Neural cell (in vitro differentiated cells): ENCODE results near the gene DNMBP. TPM values are rescaled to one million over a fixed set of nuclear protein-coding genes. Genes with fewer than 3 reads are reported as not detected.

Source experiments
- H2AFZ ChIP-seq: fragments of 200-600, 300-800 bp; sonication (generic), shearing (Covaris generic); 2 replicates; pipeline ENCODE4 v1.6.0; 2014; ENCODE audit warnings: low read depth, mild to moderate bottlenecking, antibody characterized with exemption, low read length, moderate library complexity
- H3F3A ChIP-seq: fragments of 200-600 bp; shearing (Covaris generic); 2 replicates; pipeline ENCODE4 v1.6.1; 2016; ENCODE audit warnings: mild to moderate bottlenecking, moderate library complexity, mixed read lengths, antibody characterized with exemption, low read length; ENCODE audit not compliant: insufficient read depth, poor library complexity, severe bottlenecking
- H3K27ac ChIP-seq: fragments of 200-600, 300-800 bp; sonication (generic), shearing (Covaris generic); 2 replicates; pipeline ENCODE4 v1.5.1; 2014; ENCODE audit warnings: mild to moderate bottlenecking, low read length, moderate library complexity
- H3K27me3 ChIP-seq: fragments of 300-800, 200-600 bp; sonication (generic), shearing (Covaris generic); 2 replicates; pipeline ENCODE4 v1.6.0; 2014; ENCODE audit warnings: mild to moderate bottlenecking, low read depth, low read length, moderate library complexity; ENCODE audit not compliant: insufficient read depth
- H3K36me3 ChIP-seq: fragments of 300-800, 200-600 bp; sonication (generic), shearing (Covaris generic); 2 replicates; pipeline ENCODE4 v1.5.1; 2014; ENCODE audit warnings: mild to moderate bottlenecking, antibody characterized with exemption, low read length, moderate library complexity; ENCODE audit not compliant: insufficient read depth
- H3K4me2 ChIP-seq: fragments of 300-800, 200-600 bp; sonication (generic), shearing (Covaris generic); 2 replicates; pipeline ENCODE4 v1.6.0; 2014; ENCODE audit warnings: mild to moderate bottlenecking, low read length
- H3K4me3 ChIP-seq: fragments of 300-800, 200-600 bp; sonication (generic), shearing (Covaris generic); 2 replicates; pipeline ENCODE4 v1.5.1; 2014; ENCODE audit warnings: mild to moderate bottlenecking, low read length, moderate library complexity
- H3K79me2 ChIP-seq: fragments of 200-600 bp; shearing (Covaris generic); replicated peaks from 2 replicates; pipeline ENCODE4 v1.6.0; 2014; ENCODE audit warnings: mild to moderate bottlenecking, low read length, moderate library complexity; ENCODE audit not compliant: insufficient read depth
- H3K9ac ChIP-seq: fragments of 300-800, 200-600 bp; sonication (generic), shearing (Covaris generic); 2 replicates; pipeline ENCODE4 v1.6.1; 2016; ENCODE audit warnings: mild to moderate bottlenecking, low read length, mixed read lengths
- H3K9me2 ChIP-seq: fragments of 200-600 bp; shearing (Covaris generic); 2 replicates; pipeline ENCODE4 v1.6.1; 2016; ENCODE audit warnings: mild to moderate bottlenecking, low read length, mixed read lengths; ENCODE audit not compliant: insufficient read depth
- H3K9me3 ChIP-seq: fragments of 200-600, 300-800 bp; sonication (generic), shearing (Covaris generic); 2 replicates; pipeline ENCODE4 v1.6.1; 2016; ENCODE audit warnings: mild to moderate bottlenecking, mixed run types, low read length, moderate library complexity, mixed read lengths
- H4K20me1 ChIP-seq: fragments of 200-600 bp; shearing (Covaris generic); 2 replicates; pipeline ENCODE4 v1.6.1; 2016; ENCODE audit warnings: mild to moderate bottlenecking, mixed run types; ENCODE audit not compliant: insufficient read depth
- EP300 ChIP-seq: fragments of 450-650 bp; conservative IDR thresholded peaks from 2 replicates; pipeline ENCODE4 v1.6.1; 2014; ENCODE audit warnings: antibody characterized with exemption, mild to moderate bottlenecking, moderate library complexity; ENCODE audit not compliant: poor library complexity, severe bottlenecking
- EZH2 ChIP-seq: fragments of 200-600, 300-800 bp; shearing (Covaris generic), sonication (generic); IDR thresholded peaks from 2 replicates; pipeline ENCODE4 v1.6.1; 2014; ENCODE audit warnings: antibody characterized with exemption, low read length, borderline replicate concordance, mild to moderate bottlenecking; ENCODE audit not compliant: insufficient read depth, poor library complexity, severe bottlenecking
- MXI1 ChIP-seq: fragments of 450-650 bp; conservative IDR thresholded peaks from 2 replicates; pipeline ENCODE4 v1.6.1; 2014; ENCODE audit warnings: antibody characterized with exemption, mild to moderate bottlenecking; ENCODE audit not compliant: poor library complexity, severe bottlenecking
- POLR2AphosphoS5 ChIP-seq: IDR thresholded peaks from 2 replicates; pipeline ENCODE4 v1.6.1; 2012
- RAD21 ChIP-seq: fragments of 450-650 bp; conservative IDR thresholded peaks from 2 replicates; pipeline ENCODE4 v1.6.1; 2014; ENCODE audit warnings: antibody characterized with exemption, mild to moderate bottlenecking, moderate library complexity
- SMC3 ChIP-seq: fragments of 450-650 bp; conservative IDR thresholded peaks from 2 replicates; pipeline ENCODE4 v1.6.1; 2014; ENCODE audit warnings: antibody characterized with exemption, mild to moderate bottlenecking, moderate library complexity; ENCODE audit not compliant: poor library complexity
- TAF1 ChIP-seq: IDR thresholded peaks from 2 replicates; pipeline ENCODE4 v1.6.1; 2012; ENCODE audit warnings: low read depth
- polyA plus RNA-seq: library from polyadenylated mRNA; depleted of rRNA; stranded (reverse); fragments of >200 nt; gene quantifications from 2 replicates; pipeline ENCODE4 v1.2.3, GENCODE V29; 2014
- TF ChIP-seq, protein P1 (sequence below): fragments of 450-650 bp; IDR thresholded peaks from 2 replicates; pipeline ENCODE4 v1.5.1; 2014; ENCODE audit warnings: antibody characterized with exemption, mild to moderate bottlenecking, moderate library complexity; ENCODE audit not compliant: poor library complexity, severe bottlenecking
- TF ChIP-seq, protein P2 (sequence below): IDR thresholded peaks from 2 replicates; pipeline ENCODE4 v1.6.1; 2012; ENCODE audit warnings: borderline replicate concordance

Gene DNMBP
- polyA plus RNA-seq, 1 donor from 2014 or later, result 2.3 TPM

DNA sequence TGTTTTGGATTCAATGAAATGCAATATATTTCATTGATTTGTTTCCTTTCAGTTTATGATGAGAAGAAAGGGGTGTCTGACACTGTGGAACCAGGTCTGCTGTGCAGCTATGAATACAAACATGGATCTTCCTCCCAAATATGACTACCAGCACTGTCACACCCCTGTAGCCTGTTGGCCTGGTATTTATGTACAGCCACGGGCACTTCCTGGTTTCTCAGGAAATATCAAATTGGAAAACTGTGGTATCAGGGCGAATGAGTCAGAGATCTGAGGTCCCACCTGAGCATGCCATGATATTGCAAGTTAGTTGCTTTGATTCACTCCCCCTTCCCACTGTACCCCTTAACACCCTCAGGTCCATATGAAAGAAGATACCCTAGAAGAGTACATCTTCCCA, 87.8 kb downstream of the DNMBP start:
- TF ChIP-seq RAD21, result no peak
- no peak for TF ChIP-seq TAF1
- no peak for TF ChIP-seq EP300
- TF ChIP-seq, protein P1, sequence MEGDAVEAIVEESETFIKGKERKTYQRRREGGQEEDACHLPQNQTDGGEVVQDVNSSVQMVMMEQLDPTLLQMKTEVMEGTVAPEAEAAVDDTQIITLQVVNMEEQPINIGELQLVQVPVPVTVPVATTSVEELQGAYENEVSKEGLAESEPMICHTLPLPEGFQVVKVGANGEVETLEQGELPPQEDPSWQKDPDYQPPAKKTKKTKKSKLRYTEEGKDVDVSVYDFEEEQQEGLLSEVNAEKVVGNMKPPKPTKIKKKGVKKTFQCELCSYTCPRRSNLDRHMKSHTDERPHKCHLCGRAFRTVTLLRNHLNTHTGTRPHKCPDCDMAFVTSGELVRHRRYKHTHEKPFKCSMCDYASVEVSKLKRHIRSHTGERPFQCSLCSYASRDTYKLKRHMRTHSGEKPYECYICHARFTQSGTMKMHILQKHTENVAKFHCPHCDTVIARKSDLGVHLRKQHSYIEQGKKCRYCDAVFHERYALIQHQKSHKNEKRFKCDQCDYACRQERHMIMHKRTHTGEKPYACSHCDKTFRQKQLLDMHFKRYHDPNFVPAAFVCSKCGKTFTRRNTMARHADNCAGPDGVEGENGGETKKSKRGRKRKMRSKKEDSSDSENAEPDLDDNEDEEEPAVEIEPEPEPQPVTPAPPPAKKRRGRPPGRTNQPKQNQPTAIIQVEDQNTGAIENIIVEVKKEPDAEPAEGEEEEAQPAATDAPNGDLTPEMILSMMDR, result no peak
- TF ChIP-seq MXI1, result no peak
- no peak for TF ChIP-seq POLR2AphosphoS5
- TF ChIP-seq, protein P2, sequence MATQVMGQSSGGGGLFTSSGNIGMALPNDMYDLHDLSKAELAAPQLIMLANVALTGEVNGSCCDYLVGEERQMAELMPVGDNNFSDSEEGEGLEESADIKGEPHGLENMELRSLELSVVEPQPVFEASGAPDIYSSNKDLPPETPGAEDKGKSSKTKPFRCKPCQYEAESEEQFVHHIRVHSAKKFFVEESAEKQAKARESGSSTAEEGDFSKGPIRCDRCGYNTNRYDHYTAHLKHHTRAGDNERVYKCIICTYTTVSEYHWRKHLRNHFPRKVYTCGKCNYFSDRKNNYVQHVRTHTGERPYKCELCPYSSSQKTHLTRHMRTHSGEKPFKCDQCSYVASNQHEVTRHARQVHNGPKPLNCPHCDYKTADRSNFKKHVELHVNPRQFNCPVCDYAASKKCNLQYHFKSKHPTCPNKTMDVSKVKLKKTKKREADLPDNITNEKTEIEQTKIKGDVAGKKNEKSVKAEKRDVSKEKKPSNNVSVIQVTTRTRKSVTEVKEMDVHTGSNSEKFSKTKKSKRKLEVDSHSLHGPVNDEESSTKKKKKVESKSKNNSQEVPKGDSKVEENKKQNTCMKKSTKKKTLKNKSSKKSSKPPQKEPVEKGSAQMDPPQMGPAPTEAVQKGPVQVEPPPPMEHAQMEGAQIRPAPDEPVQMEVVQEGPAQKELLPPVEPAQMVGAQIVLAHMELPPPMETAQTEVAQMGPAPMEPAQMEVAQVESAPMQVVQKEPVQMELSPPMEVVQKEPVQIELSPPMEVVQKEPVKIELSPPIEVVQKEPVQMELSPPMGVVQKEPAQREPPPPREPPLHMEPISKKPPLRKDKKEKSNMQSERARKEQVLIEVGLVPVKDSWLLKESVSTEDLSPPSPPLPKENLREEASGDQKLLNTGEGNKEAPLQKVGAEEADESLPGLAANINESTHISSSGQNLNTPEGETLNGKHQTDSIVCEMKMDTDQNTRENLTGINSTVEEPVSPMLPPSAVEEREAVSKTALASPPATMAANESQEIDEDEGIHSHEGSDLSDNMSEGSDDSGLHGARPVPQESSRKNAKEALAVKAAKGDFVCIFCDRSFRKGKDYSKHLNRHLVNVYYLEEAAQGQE, result no peak
- no peak for TF ChIP-seq SMC3
- Histone ChIP-seq H3K4me2 (no peak overlapping the region), H3K27ac (no peak overlapping the region), H2AFZ (no peak overlapping the region), H3K27me3 (no peaks in the 10 kb centered on the region), H3K9me3 (no peaks in the 10 kb centered on the region), H4K20me1 (no peaks in the 10 kb centered on the region), H3K9me2 (no peaks in the 10 kb centered on the region), H3K79me2 (no peaks in the 10 kb centered on the region), H3F3A (no peaks in the 10 kb centered on the region), H3K36me3 (no peaks in the 10 kb centered on the region), H3K4me3 (no peak overlapping the region), H3K9ac (no peak overlapping the region)

DNA sequence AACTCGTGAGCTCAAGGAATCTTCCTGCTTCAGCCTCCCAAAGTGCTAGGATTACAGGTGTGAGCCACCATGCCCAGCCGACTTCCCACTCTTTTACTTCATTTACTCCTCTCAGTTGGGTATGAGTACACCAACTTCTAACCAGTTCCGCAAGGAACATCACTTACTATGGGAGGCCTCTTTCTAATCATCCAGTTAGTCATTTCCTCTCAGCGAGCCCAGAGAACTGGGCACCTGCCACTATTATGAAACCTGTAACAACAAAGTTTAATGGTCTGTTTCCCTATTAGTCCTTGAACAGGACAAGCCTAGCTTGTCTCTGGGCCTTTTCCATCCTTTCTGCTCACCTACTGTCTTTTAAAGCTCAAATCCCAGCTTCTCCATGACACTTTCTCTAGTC, 88.8 kb downstream of the DNMBP start:
- no peaks in the 10 kb centered on the region for H4K20me1 ChIP-seq
- no peaks in the 10 kb centered on the region for H3K79me2 ChIP-seq
- no peaks in the 10 kb centered on the region for H3K9me2 ChIP-seq
- H3K9ac ChIP-seq, result no peak overlapping the region
- TF ChIP-seq, protein P1, result no peak
- TF ChIP-seq TAF1 (no peak), EP300 (no peak), POLR2AphosphoS5 (no peak), EZH2 (no peak), RAD21 (no peak), MXI1 (no peak), SMC3 (no peak)
- TF ChIP-seq, protein P2, result no peak
- H3K4me3 ChIP-seq, result no peak overlapping the region
- H3K27ac ChIP-seq, result no peak overlapping the region
- H3K36me3 ChIP-seq, result no peaks in the 10 kb centered on the region
- no peak overlapping the region for H2AFZ ChIP-seq
- H3K9me3 ChIP-seq, result no peaks in the 10 kb centered on the region
- H3K27me3 ChIP-seq, result no peaks in the 10 kb centered on the region
- H3F3A ChIP-seq, result no peaks in the 10 kb centered on the region
- no peak overlapping the region for H3K4me2 ChIP-seq
